MM.1S (cell line): ENCODE results near the gene ACD.

Experiments used
- DNase-seq: peaks from one replicate; pipeline ENCODE4 v3.0.0-alpha.2; 2015
- H2AFZ ChIP-seq: fragments of 300-600 bp; sonication (generic); 2 replicates; pipeline ENCODE4 v1.6.0; 2016; ENCODE audit warnings: antibody characterized with exemption, low read length
- H3F3A ChIP-seq: fragments of 300-600 bp; sonication (generic); 2 replicates; pipeline ENCODE4 v1.6.1; 2016; ENCODE audit warnings: mild to moderate bottlenecking, antibody characterized with exemption, low read length, moderate library complexity, mixed read lengths; ENCODE audit not compliant: insufficient read depth
- H3K27ac ChIP-seq: fragments of 300-600 bp; sonication (generic); 2 replicates; pipeline ENCODE4 v1.5.1; 2016; ENCODE audit warnings: mild to moderate bottlenecking, low read length
- H3K27me3 ChIP-seq: fragments of 300-600 bp; sonication (generic); replicated peaks from 2 replicates; pipeline ENCODE4 v1.6.0; 2016; ENCODE audit warnings: low read length; ENCODE audit not compliant: insufficient read depth
- H3K36me3 ChIP-seq: fragments of 300-600 bp; sonication (generic); replicated peaks from 2 replicates; pipeline ENCODE4 v1.6.1; 2016; ENCODE audit warnings: mild to moderate bottlenecking, low read length, mixed read lengths; ENCODE audit not compliant: insufficient read depth
- H3K4me1 ChIP-seq: fragments of 300-600 bp; sonication (generic); 2 replicates; pipeline ENCODE4 v1.6.1; 2016; ENCODE audit warnings: low read length, mixed read lengths
- H3K4me2 ChIP-seq: fragments of 300-600 bp; sonication (generic); 2 replicates; pipeline ENCODE4 v1.6.0; 2016; ENCODE audit warnings: low read depth, low read length
- H3K4me3 ChIP-seq: fragments of 300-600 bp; sonication (generic); 2 replicates; pipeline ENCODE4 v1.5.1; 2016; ENCODE audit warnings: low read length, mixed read lengths
- H3K79me2 ChIP-seq: fragments of 300-600 bp; sonication (generic); 2 replicates; pipeline ENCODE4 v1.6.1; 2016; ENCODE audit warnings: mixed run types, low read length, mixed read lengths
- H3K9ac ChIP-seq: fragments of 300-600 bp; sonication (generic); 2 replicates; pipeline ENCODE4 v1.6.1; 2016; ENCODE audit warnings: low read length, mixed read lengths
- H3K9me2 ChIP-seq: fragments of 300-600 bp; sonication (generic); replicated peaks from 2 replicates; pipeline ENCODE4 v1.6.1; 2016; ENCODE audit warnings: mild to moderate bottlenecking, low read length, mixed read lengths; ENCODE audit not compliant: insufficient read depth
- H3K9me3 ChIP-seq: fragments of 300-600 bp; sonication (generic); replicated peaks from 2 replicates; pipeline ENCODE4 v1.6.1; 2016; ENCODE audit warnings: mild to moderate bottlenecking, low read length, mixed read lengths; ENCODE audit not compliant: insufficient read depth
- H4K20me1 ChIP-seq: fragments of 300-600 bp; sonication (generic); 2 replicates; pipeline ENCODE4 v1.6.1; 2016; ENCODE audit warnings: mild to moderate bottlenecking, low read length, moderate library complexity, mixed read lengths; ENCODE audit not compliant: insufficient read depth
- CTCF ChIP-seq: fragments of 300-600 bp; sonication (generic); IDR thresholded peaks from 2 replicates; pipeline ENCODE4 v1.5.1; 2016; ENCODE audit warnings: antibody characterized with exemption, low read length, mixed read lengths
- EZH2 ChIP-seq: fragments of 300-600 bp; sonication (generic); optimal IDR thresholded peaks from 2 replicates; pipeline ENCODE3; 2017; ENCODE audit warnings: low read depth, mild to moderate bottlenecking, antibody characterized with exemption, low read length, mixed read lengths
- EZH2phosphoT487 ChIP-seq: fragments of 300-600 bp; sonication (generic); IDR thresholded peaks from 2 replicates; pipeline ENCODE4 v1.6.1; 2018; ENCODE audit warnings: antibody characterized with exemption, low read length

ACD gene

GRCh38 chr16:67664258-67664657 is 4.2 kb upstream of the ACD start:
- Histone ChIP-seq H3K79me2 (peaks cover 37% of the 10 kb centered on the region), H2AFZ (no peak overlapping the region), H3K4me3 (no peak overlapping the region), H3K27me3 (no peaks in the 10 kb centered on the region), H4K20me1 (no peaks in the 10 kb centered on the region), H3K9me2 (no peaks in the 10 kb centered on the region), H3K27ac (no peak overlapping the region), H3F3A (peaks cover 23% of the 10 kb centered on the region), H3K4me1 (peaks cover 28% of the 10 kb centered on the region), H3K36me3 (no peaks in the 10 kb centered on the region), H3K9ac (no peak overlapping the region), H3K9me3 (no peaks in the 10 kb centered on the region), H3K4me2 (no peak overlapping the region)
- TF ChIP-seq CTCF (no peak), EZH2 (no peak), EZH2phosphoT487 (no peak)
- DNase-seq = no peak

DNA sequence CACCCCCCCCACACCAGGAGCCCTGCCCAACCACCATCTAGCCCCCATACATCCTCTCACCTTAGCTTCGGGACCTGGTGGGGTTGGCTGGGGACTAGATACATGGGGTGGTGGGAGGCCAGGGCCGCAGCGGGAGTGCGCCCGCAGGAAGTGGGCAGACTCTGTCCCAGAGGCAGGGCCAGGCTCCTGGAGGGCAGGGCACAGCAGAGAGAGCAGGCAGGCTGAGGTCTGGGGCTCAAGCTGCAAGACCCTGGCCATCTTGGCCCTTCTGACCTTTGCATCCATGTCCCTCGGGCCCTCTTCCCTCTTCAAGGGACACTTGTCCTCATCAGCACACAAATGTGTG is 3.8 kb upstream of the ACD start:
- H3K4me1 ChIP-seq = peaks cover 32% of the 10 kb centered on the region
- H3K4me3 ChIP-seq = no peak overlapping the region
- peaks cover 23% of the 10 kb centered on the region for H3F3A ChIP-seq
- H3K27me3 ChIP-seq = no peaks in the 10 kb centered on the region
- no peak overlapping the region for H3K9ac ChIP-seq
- no peaks in the 10 kb centered on the region for H3K9me2 ChIP-seq
- no peaks in the 10 kb centered on the region for H4K20me1 ChIP-seq
- no peaks in the 10 kb centered on the region for H3K9me3 ChIP-seq
- H3K79me2 ChIP-seq = peaks cover 41% of the 10 kb centered on the region
- H3K27ac ChIP-seq = no peak overlapping the region
- H3K4me2 ChIP-seq = no peak overlapping the region
- no peak for DNase-seq
- TF ChIP-seq CTCF (no peak), EZH2 (no peak), EZH2phosphoT487 (no peak)
- no peak overlapping the region for H2AFZ ChIP-seq
- no peaks in the 10 kb centered on the region for H3K36me3 ChIP-seq

DNA sequence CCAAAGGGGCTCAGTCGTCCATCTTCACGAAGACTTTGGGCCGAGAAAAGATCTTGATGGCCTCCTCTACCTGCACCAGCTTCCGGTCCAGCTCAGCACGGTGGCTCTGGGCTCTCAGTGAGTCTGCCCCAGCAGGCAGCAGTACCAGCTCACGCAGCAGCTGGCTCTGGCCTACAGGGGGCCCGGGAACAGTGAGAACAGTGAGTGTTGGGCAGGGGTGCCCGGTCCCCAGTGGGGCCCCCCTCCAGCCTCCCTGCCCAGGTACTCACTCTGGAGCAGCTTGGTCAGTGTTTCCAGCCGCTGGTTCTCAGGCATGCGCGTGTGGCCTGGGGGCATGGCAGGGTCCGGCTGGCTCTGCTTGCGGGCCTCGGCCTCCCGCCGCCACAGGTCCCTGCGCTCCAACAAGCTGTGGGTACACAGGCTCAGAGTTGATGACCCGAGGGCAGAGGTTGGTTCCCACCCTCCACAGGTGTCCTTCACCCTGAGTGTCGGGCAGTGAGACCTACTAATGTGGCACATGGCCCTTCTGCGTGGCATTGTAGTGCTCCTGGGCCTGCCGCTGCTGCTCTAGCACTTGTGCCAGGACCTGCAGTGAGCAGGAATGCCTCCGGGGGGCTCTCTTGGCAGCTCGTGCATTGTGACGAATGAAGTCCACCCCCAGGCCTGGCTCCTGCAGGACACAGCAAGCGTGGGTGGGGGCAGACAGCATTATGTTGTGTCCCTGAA is 3.3 kb upstream of the ACD start:
- Histone ChIP-seq H3K9ac (no peak overlapping the region), H3K4me1 (peaks cover 28% of the 10 kb centered on the region), H2AFZ (no peak overlapping the region), H3K27ac (no peak overlapping the region), H3K27me3 (no peaks in the 10 kb centered on the region), H3K36me3 (no peaks in the 10 kb centered on the region), H3K9me3 (no peaks in the 10 kb centered on the region), H4K20me1 (no peaks in the 10 kb centered on the region), H3K79me2 (peaks cover 46% of the 10 kb centered on the region), H3K9me2 (no peaks in the 10 kb centered on the region), H3F3A (peaks cover 23% of the 10 kb centered on the region), H3K4me2 (no peak overlapping the region), H3K4me3 (no peak overlapping the region)
- no peak for DNase-seq
- TF ChIP-seq CTCF (no peak; the same call in none of the 2 replicates), EZH2phosphoT487 (no peak), EZH2 (no peak)
